ENCODE results near the gene KLHDC4. TPM values are rescaled to one million over a fixed set of nuclear protein-coding genes. Genes with fewer than 3 reads are reported as not detected.
"Not testable (repeated sequence)": the region's sequence is repeated elsewhere in the genome, so short reads cannot be mapped to it uniquely, and the experiment has no call there.

Gene KLHDC4
- polyA plus RNA-seq, 2 of the 4 experiments (the other 2 are of a cell fraction): 25.9 to 37.2 TPM

DNA sequence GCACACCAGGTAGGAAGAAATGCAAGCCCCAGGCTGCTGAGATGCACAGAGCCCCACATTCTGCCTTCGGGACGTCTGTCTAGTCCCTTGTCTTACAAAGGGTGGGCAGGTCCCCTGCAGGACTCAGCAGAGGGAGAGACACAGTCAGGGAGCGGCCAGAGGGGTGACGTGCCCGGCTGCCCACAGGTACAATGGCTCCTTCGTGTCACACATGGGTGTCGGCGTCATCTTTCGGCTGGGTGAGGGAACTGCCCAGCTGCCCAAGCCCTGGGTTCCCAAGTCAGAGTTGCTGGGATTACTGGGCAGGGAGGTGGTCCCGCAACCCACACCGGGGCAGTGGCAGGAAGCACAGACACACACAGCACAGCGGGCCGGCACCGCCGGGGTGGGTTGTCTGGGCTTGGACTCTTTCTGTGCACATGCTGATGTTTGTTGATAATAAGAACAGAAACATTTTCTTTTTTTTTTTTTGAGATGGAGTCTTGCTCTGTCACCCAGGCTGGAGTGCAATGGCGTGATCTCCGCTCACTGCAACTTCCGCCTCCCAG, 82.9 kb downstream of the KLHDC4 start (continued):
- TF ChIP-seq, protein P1, sequence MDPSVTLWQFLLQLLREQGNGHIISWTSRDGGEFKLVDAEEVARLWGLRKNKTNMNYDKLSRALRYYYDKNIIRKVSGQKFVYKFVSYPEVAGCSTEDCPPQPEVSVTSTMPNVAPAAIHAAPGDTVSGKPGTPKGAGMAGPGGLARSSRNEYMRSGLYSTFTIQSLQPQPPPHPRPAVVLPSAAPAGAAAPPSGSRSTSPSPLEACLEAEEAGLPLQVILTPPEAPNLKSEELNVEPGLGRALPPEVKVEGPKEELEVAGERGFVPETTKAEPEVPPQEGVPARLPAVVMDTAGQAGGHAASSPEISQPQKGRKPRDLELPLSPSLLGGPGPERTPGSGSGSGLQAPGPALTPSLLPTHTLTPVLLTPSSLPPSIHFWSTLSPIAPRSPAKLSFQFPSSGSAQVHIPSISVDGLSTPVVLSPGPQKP (IDR thresholded peaks at IDR 0.05; ENCODE audit: low read depth, low read length): no peak

GRCh38 chr16:87681981-87682570, 83.7 kb downstream of the KLHDC4 start:
- ATAC-seq: peak; percentile 27 to 68; a peak in 5 of 6 replicates
- H3K4me1 ChIP-seq: no peaks in the 10 kb centered on the region; the same call in 2 of the 3 replicates
- CTCF ChIA-PET: interaction anchor here (0.8 to 1.9 kb wide), 3 partner anchors 10 to 29 kb away, joined by 3 to 5 read pairs (median 4); no protein-coding TSS in a partner anchor
- no peak overlapping the region for H3K27ac ChIP-seq
- TF ChIP-seq ZNF302 (CRISPR knock-in tag; IDR thresholded peaks at IDR 0.05): no peak
- TF ChIP-seq, protein P2, sequence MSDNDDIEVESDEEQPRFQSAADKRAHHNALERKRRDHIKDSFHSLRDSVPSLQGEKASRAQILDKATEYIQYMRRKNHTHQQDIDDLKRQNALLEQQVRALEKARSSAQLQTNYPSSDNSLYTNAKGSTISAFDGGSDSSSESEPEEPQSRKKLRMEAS (IDR thresholded peaks at IDR 0.05): 0 out of 2 replicates have a peak, but pooled peaks have one; percentile 16
- TF ChIP-seq, protein P3, sequence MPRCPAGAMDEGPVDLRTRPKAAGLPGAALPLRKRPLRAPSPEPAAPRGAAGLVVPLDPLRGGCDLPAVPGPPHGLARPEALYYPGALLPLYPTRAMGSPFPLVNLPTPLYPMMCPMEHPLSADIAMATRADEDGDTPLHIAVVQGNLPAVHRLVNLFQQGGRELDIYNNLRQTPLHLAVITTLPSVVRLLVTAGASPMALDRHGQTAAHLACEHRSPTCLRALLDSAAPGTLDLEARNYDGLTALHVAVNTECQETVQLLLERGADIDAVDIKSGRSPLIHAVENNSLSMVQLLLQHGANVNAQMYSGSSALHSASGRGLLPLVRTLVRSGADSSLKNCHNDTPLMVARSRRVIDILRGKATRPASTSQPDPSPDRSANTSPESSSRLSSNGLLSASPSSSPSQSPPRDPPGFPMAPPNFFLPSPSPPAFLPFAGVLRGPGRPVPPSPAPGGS (IDR thresholded peaks at IDR 0.05): no peak
- WGBS (ENCODE audit: missing lambda C conversion rate): 36% methylated on average over 9 of the region's 9 CpGs
- POLR2A ChIA-PET: no interaction called here
- no peak for FAIRE-seq
- peak; percentile 46 to 48 for DNase-seq (ENCODE audit: low read depth in 1 of 2, low spot score in 1 of 2)
- no peaks in the 10 kb centered on the region for H3K9me3 ChIP-seq
- no peak overlapping the region for H3K4me2 ChIP-seq
- H3K4me3 ChIP-seq: no peak overlapping the region

GRCh38 chr16:87681051-87681602, 84.7 kb downstream of the KLHDC4 start:
- 47% methylated on average over 23 of the region's 60 CpGs for WGBS (ENCODE audit: missing lambda C conversion rate)

GRCh38 chr16:87680272-87680644, 85.5 kb downstream of the KLHDC4 start:
- no peak overlapping the region for H3K27ac ChIP-seq
- FAIRE-seq: no peak
- WGBS (ENCODE audit: missing lambda C conversion rate): 84% methylated on average over 13 of the region's 17 CpGs
- H3K4me2 ChIP-seq: no peak overlapping the region
- H3K4me3 ChIP-seq: no peak overlapping the region
- CTCF ChIA-PET: interaction anchor here (0.9 to 1.9 kb wide), 4 partner anchors 9 to 50 kb away, joined by 3 to 4 read pairs (median 4); no protein-coding TSS in a partner anchor
- no peaks in the 10 kb centered on the region; the same call in 2 of the 3 replicates for H3K4me1 ChIP-seq
- ATAC-seq: no peak
- no peak for DNase-seq (ENCODE audit: low read depth in 1 of 2, low spot score in 1 of 2)
- TF ChIP-seq FOXS1 (CRISPR knock-in tag; IDR thresholded peaks at IDR 0.05) (no peak), TP53 (CRISPR knock-in tag; IDR thresholded peaks at IDR 0.05) (no peak), BHLHE40 (IDR thresholded peaks at IDR 0.05; ENCODE audit: low read depth, low read length) (no peak), USF2 (IDR thresholded peaks at IDR 0.05) (no peak), JUN (IDR thresholded peaks at IDR 0.05) (no peak), CBX2 (IDR thresholded peaks at IDR 0.05; ENCODE audit: borderline replicate concordance, low read depth) (no peak), CEBPB (IDR thresholded peaks at IDR 0.05) (no peak)
- TF ChIP-seq, protein P1 (IDR thresholded peaks at IDR 0.05; ENCODE audit: low read depth, low read length): no peak
- H3K9me3 ChIP-seq: no peaks in the 10 kb centered on the region
- POLR2A ChIA-PET: no interaction called here

More at GRCh38 chr16:87681051-87681602, 84.7 kb downstream of the KLHDC4 start:
- ATAC-seq; DNase-seq (ENCODE audit: low read depth in 1 of 2, low spot score in 1 of 2); FAIRE-seq; POLR2A ChIA-PET; H3K4me2 ChIP-seq; H3K27ac ChIP-seq; H3K9me3 ChIP-seq; H3K4me3 ChIP-seq; H3K4me1 ChIP-seq: not testable (repeated sequence)
- CTCF ChIA-PET: interaction anchor here (0.8 to 1.9 kb wide), 2 partner anchors 24 to 28 kb away, joined by 3 to 4 read pairs; no protein-coding TSS in a partner anchor
